AG09309 (cell line): ENCODE measurements around the gene ZFPM1.

Experiments
- DNase-seq: peaks from one replicate; pipeline ENCODE4 v3.0.0-alpha.2; 2010; ENCODE audit warnings: low read depth
- H3K4me3 ChIP-seq: 2 replicates; pipeline ENCODE4 v1.5.1; 2011; ENCODE audit warnings: mild to moderate bottlenecking, low read depth, low read length, moderate library complexity; ENCODE audit not compliant: control insufficient read depth
- CTCF ChIP-seq: IDR thresholded peaks from 2 replicates; pipeline ENCODE4 v1.5.1; 2011; ENCODE audit warnings: mild to moderate bottlenecking, low read depth, low read length, inconsistent platforms; ENCODE audit not compliant: insufficient read depth, control insufficient read depth; ENCODE audit errors: missing control alignments

The ZFPM1 gene

GRCh38 chr16:88552166-88552565, 99.1 kb downstream of the ZFPM1 start:
- H3K4me3 ChIP-seq, result no peak overlapping the region
- TF ChIP-seq CTCF, result no peak
- no peak for DNase-seq

- H3K4me3 ChIP-seq, result no peak overlapping the region
- no peak for DNase-seq
- TF ChIP-seq CTCF, result no peak
Measured at GRCh38 chr16:88552815-88553214, 99.7 kb downstream of the ZFPM1 start.

GRCh38 chr16:88553739-88554138, 100.7 kb downstream of the ZFPM1 start:
- DNase-seq, result no peak
- no peak for TF ChIP-seq CTCF
- H3K4me3 ChIP-seq, result no peak overlapping the region

- DNase-seq, result no peak
- no peak overlapping the region for H3K4me3 ChIP-seq
- TF ChIP-seq CTCF, result no peak
Measured at GRCh38 chr16:88554711-88555264, 101.7 kb downstream of the ZFPM1 start.

GRCh38 chr16:88556294-88556988, 103.4 kb downstream of the ZFPM1 start:
- H3K4me3 ChIP-seq, result no peak overlapping the region
- no peak for TF ChIP-seq CTCF
- DNase-seq, result no peak

- no peak for DNase-seq
- TF ChIP-seq CTCF, result peak; percentile 43
- no peak overlapping the region for H3K4me3 ChIP-seq
Measured at GRCh38 chr16:88558457-88559442, 105.7 kb downstream of the ZFPM1 start.
